Measurements from ENCODE around the gene AVP.
"Not testable (repeated sequence)": the region's sequence is repeated elsewhere in the genome, so short reads cannot be mapped to it uniquely, and the experiment has no call there.

GRCh38 chr20:3075315-3075714, 9.2 kb downstream of the AVP start:
- TF ChIP-seq JUN (IDR thresholded peaks at IDR 0.05; ENCODE audit: borderline replicate concordance, insufficient read depth, insufficient read length, low read depth); CTCF (IDR thresholded peaks at IDR 0.05; ENCODE audit: extremely low read depth in 1 of 2, insufficient read depth in 1 of 2, low read depth in 1 of 2, low read length in 2 of 2); EZH2 (IDR thresholded peaks at IDR 0.05; ENCODE audit: borderline replicate concordance, low read depth, low read length, severe bottlenecking); POLR2AphosphoS5 (IDR thresholded peaks at IDR 0.05; ENCODE audit: insufficient read depth, low read depth, low read length); POLR2A (IDR thresholded peaks at IDR 0.05; ENCODE audit: low read depth, low read length): not testable (repeated sequence)
- TF ChIP-seq, protein P1, sequence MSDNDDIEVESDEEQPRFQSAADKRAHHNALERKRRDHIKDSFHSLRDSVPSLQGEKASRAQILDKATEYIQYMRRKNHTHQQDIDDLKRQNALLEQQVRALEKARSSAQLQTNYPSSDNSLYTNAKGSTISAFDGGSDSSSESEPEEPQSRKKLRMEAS (IDR thresholded peaks at IDR 0.05; ENCODE audit: insufficient read depth, insufficient read length) = not testable (repeated sequence)
